Fibroblast of villous mesenchyme (primary cell): ENCODE results near the gene FBXL19. TPM values are rescaled to one million over a fixed set of nuclear protein-coding genes. Genes with fewer than 3 reads are reported as not detected.
A peak's percentile ranks its signal among the peaks of the same experiment; 100 is the strongest.

ENCODE experiments used
- DNase-seq: peaks from one replicate; pipeline ENCODE4 v3.0.0-alpha.2; 2010; ENCODE audit warnings: low read depth
- H3K4me3 ChIP-seq: 2 replicates; pipeline ENCODE4 v1.5.1; 2011; ENCODE audit warnings: low read depth, mild to moderate bottlenecking, low read length
- CTCF ChIP-seq: IDR thresholded peaks from 2 replicates; pipeline ENCODE4 v1.5.1; 2012; ENCODE audit warnings: low read depth, mild to moderate bottlenecking, low read length; ENCODE audit not compliant: insufficient read depth
- total RNA-seq: library from RNA; depleted of rRNA; stranded (reverse); fragments of >200 nt; gene quantifications from 2 replicates; pipeline ENCODE4 v1.2.3, GENCODE V29; 2012

Gene FBXL19
- total RNA-seq, 1 donor = 26.8 TPM

GRCh38 chr16:30967795-30968194 lies 44.4 kb downstream of the FBXL19 start:
- no peak overlapping the region for H3K4me3 ChIP-seq
- no peak for DNase-seq

GRCh38 chr16:30969246-30969842 lies 46.0 kb downstream of the FBXL19 start:
- no peak for TF ChIP-seq CTCF
- no peak for DNase-seq
- H3K4me3 ChIP-seq = no peak overlapping the region

More at GRCh38 chr16:30967795-30968194, 44.4 kb downstream of the FBXL19 start:
- TF ChIP-seq CTCF = no peak

- TF ChIP-seq CTCF = no peak
- no peak for DNase-seq
- no peak overlapping the region for H3K4me3 ChIP-seq
Measured at GRCh38 chr16:30971298-30971697, 47.9 kb downstream of the FBXL19 start.

- no peak overlapping the region for H3K4me3 ChIP-seq
- TF ChIP-seq CTCF = peak; percentile 13
- DNase-seq = no peak
Measured at GRCh38 chr16:30972872-30973271, 49.5 kb downstream of the FBXL19 start.

- no peak for TF ChIP-seq CTCF
- H3K4me3 ChIP-seq = no peak overlapping the region
- DNase-seq = no peak
Measured at GRCh38 chr16:30974348-30974747, 51.0 kb downstream of the FBXL19 start.

GRCh38 chr16:30976486-30976885 lies 53.1 kb downstream of the FBXL19 start:
- no peak for TF ChIP-seq CTCF
- no peak for DNase-seq

GRCh38 chr16:30977502-30977901 lies 54.1 kb downstream of the FBXL19 start:
- no peak overlapping the region for H3K4me3 ChIP-seq
- DNase-seq = no peak
- TF ChIP-seq CTCF = peak; percentile 36

More at GRCh38 chr16:30976486-30976885, 53.1 kb downstream of the FBXL19 start:
- H3K4me3 ChIP-seq = no peak overlapping the region
